Activated T-cell treated with anti-CD3 and anti-CD28 coated beads for 1 hour (primary cell): ENCODE measurements around the gene APC2.
"Not testable (repeated sequence)": the region's sequence is repeated elsewhere in the genome, so short reads cannot be mapped to it uniquely, and the experiment has no call there.

Experiments used
- DNase-seq: peaks from one replicate; pipeline ENCODE4 v3.0.0-alpha.2; 2020; ENCODE audit warnings: low read depth

Gene APC2

DNA sequence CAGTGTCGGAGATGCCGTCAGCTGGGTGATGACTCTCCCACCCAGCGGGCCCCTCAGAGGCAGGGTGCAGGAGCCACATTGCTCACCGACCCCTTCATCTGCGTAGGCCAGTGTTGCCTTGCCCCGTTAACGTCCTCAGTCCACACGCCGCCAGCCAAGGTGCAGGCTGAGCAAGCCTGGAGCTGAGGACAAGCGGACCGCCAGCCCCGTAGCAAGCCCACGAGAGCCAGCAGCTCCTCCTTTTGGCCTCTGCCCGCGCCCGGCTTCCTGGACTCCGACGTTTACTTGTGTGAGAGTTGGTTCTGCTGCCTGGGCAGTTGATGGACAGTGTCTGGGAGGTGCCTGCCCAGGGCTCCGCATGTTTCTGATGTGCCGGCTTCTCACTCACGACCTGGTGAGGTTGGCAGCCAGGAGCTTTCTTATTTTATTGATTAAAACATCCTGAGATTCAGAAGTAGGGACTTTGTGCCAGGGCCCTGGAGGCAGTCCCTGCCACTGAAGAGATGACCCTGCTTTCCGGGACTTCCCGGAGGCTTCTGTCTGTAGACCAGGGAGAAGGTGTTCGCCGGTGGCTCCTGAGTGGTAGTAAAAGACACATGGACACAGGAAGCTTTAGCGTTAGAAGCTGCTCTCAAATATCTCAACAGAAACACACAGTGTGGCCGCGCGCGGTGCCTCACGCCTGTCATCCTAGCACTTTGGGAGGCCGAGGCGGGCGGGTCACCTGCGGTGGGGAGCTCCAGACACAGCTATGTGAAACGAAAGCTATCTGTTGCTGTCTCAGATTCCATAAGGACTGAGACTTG is 36.7 kb upstream of the APC2 start:
- no peak for DNase-seq

DNA sequence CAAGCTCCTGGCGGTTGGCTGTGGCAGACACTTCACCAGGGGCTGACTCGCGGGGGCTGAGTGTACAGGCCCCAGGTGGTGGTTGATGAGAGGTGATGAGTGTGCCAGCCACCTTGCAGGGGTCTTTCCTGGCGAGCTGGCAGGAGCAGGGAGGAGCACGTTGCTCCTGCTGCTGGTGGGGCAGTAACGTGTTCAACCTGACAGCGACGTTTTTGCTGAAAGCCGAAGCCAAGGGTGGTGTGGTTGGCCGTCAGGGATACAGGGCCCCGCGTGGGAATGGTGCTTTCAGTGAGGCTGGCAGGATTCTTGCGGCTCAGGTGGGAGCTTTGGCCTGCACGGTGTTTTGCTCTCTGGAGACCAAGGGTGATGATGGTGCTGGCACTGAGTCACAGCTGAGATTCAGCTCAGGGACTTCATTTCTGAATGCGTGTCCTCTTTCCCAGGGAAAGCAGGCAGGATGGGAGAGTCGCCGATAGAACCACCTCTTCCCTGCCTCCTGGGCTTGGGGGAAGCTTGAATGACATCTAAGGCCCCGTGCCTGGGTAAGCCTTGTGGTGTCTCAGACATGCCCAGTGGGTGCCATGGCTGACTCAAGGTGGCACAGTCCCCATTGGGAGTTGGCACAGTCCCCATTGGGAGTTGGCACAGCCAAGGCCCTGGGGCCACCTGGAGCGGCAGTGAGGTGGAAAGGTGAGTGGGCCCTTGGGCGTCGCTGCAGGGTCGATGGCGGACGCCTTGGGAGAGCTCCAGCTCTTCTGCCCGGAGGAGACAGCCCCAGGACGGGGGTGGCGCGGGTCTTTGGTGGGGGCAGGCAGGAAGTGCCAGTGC is 33.7 kb upstream of the APC2 start:
- DNase-seq = no peak

DNA sequence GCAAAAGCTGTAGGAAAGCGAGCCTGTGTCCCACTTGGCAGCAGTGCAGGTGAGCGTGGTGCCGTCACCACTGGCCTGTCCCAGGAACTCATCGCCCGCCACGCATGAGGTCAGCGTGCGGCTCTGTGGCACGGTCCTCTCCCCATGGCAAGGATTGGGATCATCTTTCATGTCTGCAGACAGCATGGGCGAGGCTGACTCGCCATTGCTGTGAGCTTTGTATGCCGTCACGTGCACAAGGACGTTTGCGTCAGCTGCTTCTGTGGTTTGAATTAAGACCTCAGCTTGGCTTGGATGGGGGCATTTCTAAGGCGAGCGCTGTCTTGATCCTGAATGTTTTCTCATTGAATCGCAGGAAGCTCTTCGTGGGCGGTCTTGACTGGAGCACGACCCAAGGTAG is 32.8 kb upstream of the APC2 start:
- no peak for DNase-seq

DNA sequence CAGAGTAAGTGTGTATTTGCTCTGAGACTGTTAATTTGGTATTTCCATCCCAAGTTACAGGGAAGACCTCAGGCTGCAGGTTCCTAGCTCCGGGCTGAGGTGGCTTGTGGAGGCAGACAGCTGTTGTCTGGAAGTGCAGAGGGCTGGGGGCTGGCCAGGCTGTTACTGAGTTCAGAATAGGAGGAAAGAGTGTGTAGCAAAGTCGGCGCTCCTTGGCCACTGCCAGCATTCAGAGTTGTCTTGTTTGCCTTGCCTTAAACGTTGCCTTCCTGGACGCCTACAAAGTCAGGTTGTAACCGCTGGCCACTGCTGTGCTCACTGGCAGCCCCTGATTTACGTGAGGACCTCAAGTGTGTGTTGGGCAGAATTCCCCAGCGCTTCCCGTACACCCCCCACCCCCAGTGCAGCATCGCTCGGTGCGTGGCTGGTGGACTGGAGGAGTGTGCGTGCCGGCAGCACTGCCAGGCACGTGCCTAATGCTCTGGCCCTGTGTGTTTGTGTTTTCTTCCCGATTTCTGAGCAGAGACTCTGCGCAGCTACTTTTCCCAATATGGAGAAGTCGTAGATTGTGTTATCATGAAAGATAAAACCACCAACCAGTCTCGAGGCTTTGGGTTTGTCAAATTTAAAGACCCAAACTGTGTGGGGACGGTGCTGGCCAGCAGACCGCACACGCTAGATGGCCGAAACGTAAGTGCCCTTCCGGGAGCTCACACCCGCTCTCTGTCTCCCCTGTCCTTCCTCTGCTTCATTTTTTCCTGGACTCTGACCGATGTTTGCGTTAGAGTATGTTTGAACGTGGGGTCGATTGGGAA is 32.0 kb upstream of the APC2 start:
- no peak for DNase-seq

DNA sequence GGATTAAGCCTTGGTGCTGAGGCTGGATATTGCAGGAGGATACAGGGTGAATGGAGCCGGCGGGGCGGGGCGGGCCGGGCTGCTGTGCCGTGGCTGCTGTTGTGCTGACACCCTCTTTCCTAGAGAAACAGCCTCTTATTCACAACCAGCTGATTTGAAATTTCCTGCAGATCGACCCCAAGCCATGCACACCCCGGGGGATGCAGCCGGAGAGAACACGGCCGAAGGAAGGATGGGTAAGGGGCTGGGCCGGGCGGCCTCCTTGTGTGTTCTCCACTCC is 31.5 kb upstream of the APC2 start:
- DNase-seq = no peak

DNA sequence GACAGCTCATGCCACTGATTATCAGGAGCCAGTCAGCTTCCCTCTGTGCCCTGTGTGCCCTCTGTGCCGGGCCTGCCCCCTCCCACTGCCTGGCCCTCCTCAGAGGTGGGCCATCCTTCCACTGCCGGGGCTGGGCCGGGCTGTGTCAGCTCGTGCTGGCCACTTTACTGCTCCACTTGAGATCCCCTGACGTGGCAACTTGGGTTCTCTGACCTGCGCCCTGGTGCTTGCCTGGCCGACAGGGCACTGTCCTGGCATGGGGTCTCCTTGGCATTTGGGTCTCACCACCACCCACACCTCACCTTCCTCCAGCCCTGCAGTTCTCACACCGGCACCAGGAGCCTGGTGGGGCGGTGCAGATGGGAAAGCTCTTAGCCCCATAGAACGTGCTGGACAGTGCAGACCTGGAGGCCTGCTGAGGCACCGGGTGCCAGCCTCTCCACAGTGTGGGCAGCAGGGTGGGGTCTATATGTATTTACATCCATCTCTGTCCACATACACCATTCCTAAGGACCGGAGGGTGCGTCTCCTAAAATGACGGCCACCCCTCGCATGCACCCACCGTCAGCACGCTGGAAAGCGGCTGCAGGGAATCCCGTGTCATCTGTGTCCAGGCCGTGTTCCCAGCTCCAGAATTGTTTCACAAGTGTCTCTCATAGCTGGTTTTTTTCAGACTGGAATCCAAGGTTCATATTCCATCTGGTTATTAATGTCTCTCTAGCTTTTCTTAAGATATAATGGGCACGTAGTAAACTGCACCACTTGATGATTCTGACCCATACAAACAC is 30.8 kb upstream of the APC2 start:
- DNase-seq = no peak

DNA sequence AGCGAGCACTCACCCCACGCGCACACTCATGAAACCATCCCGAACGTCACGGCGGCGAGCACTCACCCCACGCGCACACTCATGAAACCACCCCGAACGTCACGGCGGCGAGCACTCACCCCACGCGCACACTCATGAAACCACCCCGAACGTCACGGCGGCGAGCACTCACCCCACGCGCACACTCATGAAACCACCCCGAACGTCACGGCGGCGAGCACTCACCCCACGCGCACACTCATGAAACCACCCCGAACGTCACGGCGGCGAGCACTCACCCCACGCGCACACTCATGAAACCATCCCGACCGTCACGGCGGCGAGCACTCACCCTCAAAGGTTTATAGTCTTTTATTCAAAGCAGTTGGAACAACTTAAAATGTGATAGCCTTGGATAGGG is 29.8 kb upstream of the APC2 start:
- DNase-seq = not testable (repeated sequence)

DNA sequence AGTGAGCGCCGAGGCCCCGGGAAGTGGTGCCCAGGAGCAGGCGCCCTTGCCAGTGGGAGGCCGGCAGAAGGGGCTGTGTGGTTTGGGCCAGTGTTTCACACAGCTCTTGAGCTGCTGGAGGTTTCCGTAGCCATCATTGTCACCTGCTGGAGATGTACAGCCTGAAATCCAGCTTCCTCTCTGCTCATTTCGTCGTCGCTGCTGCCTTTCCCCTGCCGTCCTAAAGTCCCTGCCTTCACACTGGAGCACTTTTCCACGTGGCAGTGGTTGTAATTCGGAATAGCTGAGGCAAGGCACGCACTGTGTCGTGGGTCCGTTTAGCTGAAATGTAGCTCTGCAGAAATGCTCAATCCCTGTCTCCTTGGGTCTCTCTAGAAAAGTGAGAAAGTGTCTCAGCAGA is 29.3 kb upstream of the APC2 start:
- DNase-seq = no peak

DNA sequence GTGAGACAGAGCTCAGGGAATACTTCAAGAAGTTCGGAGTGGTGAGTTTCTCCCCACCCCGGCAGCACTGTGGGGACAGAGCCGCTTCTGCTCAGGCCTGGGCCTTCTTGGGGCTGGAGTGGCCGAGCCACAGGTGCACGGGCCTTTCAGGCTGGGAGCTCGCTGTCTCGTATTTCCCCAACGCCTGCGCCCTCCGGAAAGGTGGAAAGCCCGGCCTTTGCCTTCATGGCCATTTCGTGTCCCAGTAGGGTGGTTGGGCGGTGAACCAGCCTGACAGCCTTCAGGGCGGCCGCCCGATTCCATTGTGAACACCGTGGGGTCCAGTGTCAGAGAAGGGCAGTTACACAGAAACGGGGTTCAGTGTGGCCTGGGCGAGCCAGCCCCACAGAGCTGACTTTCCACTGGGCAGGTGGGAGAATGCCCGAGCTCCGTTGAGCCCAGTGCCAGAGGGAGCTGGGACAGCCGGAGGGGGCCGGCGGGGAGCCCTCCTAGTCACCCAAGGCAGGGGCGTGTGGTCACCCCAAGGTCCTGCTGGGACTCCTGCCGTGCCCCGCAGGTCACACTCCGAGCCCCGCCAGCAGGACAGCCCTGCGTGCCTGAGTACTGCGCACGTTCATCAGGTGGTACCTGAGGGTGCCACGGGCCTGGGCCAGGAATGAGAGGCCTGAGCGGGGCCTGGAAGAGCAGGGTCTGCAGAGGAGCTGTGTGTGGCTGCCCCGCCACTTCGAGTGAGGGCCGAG is 28.5 kb upstream of the APC2 start:
- DNase-seq = no peak

DNA sequence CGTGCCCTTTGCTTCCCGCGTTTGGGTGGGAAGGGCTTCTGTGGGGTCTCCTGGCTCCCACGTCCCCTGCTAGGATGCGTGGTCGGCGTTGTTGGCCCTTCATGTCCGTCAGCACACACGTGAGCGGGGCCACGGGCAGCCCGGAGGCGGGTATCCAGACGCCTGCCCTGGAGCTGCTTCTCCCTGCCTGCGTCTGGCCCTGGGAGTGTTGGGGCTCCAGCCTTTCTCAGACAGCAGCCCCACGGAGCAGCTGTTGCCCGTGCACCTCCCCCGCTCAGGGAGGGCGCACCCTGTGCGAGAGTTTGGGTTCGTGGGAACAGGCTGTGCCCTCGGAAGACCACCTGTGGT is 28.0 kb upstream of the APC2 start:
- DNase-seq = no peak

DNA sequence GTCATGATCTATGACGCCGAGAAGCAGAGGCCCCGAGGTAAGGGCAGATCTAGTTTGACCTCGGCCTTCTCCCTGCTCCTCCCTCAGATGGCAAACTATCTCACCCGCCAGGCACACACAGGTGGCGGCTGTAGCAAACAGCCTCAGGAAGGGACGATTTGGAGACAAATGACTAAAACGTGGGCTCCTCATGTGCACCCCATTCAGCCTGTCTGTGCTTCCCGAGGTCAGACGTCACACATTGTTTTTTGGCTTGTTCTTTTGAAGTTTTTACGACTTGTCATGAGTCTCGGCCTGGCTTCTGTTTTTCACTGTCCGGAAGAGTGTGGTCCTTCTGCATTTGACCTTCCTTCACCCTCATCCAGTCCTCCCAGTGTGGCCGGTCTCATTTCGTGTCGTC is 27.6 kb upstream of the APC2 start:
- DNase-seq = no peak

DNA sequence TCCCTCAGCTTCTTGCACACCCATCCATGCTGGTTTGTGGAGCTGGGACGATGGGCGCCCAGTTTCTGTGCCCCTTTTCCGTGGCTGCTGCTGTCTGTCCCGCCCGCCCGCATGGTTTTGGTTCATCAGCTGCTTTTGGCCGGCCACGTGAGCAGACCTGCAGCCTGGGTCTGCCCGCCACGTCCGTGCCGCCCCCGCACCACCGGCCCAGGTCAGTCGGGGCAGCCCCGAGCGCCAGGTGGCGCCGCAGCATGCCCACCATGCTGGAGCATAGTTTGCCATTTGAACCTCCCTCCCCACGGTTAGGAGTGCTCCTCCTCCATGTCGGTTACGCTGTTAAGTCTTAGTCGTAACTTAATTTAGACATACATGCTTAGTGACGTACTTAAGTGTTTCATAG is 27.0 kb upstream of the APC2 start:
- DNase-seq = no peak

DNA sequence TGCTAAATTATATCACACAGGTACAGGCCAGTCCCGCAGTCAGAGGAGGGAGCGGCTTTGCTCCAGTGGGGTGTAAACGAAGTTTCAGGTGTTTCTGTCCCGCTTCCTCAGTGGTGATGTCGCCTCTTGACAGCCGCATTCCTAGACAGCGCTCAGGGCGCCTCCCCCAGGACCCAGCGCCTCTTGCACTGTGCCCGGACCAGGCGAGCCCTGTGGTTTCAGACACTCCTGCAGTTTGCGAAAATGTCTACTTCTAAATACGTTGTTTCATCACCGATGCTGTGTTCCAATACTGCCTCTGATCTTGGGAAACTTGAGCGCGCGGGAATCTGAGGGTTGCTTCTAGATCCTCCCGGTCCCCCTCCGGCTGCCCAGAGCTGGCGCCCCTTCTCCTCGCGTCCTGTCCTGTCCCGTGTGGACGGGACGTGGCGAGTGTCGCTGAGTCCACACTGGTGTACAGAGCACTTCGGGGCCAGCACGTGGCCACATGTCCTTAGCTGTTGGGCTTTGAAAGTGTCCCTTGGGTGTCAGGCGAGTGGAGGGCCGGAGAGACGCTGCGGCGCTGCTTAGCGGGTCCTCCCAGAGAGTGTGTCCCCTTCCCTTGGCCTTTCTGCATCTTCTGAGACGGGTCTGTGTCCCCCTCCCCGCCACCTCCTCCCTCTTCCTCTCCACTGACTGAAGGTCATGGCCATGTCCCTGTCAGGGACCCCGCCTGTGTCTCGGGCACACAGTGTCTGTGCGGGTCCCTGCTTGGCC is 26.3 kb upstream of the APC2 start:
- DNase-seq = no peak

DNA sequence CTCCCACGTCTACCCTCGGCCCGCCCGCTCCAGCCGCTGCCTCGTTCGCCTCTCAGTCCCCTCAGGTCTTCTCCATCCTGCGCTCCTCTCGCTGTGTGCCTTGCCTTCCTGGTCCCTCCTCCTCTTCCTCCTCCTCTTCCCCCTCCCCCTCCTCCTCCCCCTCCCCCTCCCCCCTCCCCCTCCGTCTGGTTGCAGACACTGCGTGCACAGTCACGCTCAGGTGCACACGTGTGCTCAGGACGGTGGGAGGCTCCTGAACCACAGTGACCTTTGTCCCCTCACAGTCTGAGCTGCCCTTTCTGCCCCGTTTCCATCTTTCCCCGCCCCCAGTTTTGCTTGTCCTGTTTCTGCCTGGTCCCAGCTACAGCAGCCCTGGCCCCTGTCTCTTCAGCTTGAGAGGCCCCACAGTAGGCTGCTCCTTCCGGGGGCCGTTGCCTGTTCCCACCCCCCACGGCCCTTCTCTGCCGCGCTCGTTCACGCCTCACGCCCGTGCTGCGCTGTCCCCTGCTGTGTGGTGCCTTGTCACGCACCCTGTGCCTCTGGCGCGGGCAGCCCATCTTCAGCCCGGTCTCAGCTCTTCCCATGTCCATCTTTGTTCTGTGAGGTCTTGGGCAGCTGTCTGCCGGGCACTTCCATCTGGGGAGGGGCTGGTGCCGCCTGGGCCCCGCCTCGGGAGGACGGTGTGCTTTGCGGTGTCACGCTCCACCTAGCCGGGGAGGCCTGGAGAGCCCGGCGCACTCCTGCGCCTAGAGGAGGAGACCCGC is 25.5 kb upstream of the APC2 start:
- DNase-seq = no peak

DNA sequence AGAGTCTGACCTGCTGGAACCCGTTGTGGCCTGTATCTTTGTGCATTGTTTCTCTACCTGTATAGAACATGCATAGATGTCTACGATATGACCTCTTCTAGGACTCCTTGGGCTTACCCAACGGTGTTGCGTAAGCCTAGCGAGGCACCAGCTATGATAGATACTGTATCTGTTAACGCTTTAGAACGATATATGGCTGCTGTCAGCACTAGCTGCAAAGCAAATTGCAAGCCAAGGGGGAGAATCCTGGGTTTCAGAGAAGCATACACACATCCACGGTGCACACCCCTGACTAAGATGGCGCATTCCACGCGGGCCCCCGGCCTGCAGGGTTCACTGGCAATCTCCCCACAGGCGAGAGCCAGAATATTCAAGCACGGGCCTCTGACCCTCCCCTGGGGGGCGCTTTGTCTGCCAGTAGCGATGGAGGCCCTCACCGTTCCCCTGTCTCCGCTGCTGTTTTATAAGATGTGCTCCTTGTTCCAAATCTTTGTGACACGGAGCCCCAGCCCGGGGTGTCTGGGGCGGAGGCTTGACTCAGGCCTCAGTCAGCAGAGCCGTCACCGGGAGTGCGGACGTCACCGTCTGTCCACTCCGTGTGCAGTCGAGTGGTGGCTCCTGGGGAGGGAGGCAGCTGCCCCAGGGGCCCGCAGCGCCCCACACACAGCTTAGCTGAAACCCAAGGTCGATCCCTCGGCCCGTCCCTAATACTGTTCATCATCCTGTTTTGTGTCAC is 24.7 kb upstream of the APC2 start:
- DNase-seq = no peak

DNA sequence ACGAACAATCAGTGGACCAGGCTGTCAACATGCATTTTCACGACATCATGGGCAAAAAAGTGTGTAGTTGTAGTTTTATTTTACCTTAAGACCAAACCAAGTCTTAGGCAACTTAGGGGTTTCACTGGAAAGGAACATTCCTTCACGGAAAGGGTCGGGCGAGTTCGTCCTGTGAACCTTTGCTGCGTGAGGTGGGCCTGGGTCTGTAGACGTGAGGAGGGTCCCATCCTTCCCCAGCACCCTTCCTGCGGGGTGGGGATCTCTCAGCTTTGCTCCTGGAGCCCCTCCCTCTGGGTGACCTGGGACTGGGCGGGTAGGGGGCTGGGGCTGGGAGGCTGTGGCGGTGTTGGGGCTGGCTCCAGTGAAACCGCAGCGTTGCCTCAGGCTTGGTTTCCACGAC is 24.0 kb upstream of the APC2 start:
- no peak for DNase-seq

DNA sequence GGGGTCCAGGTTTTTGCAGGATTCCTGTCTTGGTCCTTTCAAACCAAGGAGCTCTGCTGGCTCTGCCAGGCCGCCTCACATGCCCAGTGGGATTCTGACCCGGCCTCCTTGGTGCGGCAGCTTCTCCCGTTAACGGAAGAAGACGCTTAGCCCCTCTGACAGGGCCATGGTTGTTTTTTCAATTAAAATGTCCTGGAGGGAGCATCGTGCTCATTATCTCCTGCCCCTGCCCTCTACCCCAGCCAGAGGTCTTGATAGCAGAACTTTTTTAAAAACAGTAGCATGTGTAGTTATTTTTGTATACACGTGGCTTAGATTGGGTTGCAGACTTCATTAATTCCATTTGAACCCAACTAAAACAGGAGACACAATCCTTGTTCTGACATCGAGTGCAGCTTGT is 23.2 kb upstream of the APC2 start:
- DNase-seq = no peak

DNA sequence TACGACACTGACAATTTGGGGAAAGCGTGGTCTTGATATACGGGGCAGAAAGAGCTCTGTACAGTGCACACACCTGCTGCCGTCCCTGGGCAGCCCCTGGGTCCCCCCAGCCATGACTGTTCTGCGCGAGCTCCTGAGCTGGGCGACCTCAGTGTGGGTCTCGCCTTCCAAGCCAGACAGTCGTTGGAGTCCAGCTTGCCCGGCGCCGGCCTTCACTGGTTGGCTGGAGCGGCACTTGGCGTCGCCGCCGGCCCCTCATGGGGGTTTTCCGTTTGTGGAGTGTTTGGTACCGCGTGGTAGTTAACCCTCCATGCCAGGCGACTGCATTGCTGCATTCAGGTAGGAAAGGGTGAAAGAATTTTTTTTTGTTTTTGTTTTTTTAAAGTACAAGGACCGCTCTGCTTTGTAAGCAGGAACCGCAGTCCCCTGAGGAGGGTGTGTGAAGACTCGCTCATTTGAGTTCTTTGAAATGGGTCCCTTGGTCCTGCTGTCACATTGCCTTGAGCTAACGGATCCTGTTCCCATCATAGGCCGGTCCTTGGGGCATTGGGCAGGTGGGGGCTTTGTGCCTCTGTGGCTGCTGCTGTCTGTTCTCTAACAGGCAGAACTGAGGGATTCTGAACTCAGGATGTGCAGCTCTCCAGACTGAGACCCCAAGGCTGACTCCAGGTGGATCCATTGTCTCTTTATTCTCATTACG is 22.6 kb upstream of the APC2 start:
- no peak for DNase-seq
